H1 (cell line): ENCODE results near the gene CDYL2. TPM values are rescaled to one million over a fixed set of nuclear protein-coding genes. Genes with fewer than 3 reads are reported as not detected.

Experiments used
- CTCF ChIA-PET: fragments of 300-600 bp; sonication (Branson Sonifier 250); formaldehyde crosslinking; loops from one replicate; lab custom pipeline; 2021; ENCODE audit not compliant: partially characterized antibody; lab: Charles Lee
- POLR2A ChIA-PET: fragments of 300-600 bp; sonication (Branson Sonifier 250); formaldehyde crosslinking; loops from one replicate; lab custom pipeline; 2021; ENCODE audit warnings: inconsistent platforms; ENCODE audit not compliant: partially characterized antibody; lab: Charles Lee
- DNase-seq, 2 experiments: peaks; one replicate each; pipeline versions ENCODE4 v3.0.0 to v3.0.0-alpha.2; 2010 to 2022; ENCODE audit warnings: low spot score in 2 of 2, low read depth in 1 of 2, mixed read lengths in 1 of 2
- FAIRE-seq: peaks from 2 replicates; lab custom pipeline; 2011; peaks lifted over from hg19 to GRCh38; lab: Jason Lieb, UNC
- H2AFZ ChIP-seq: 2 replicates; pipeline ENCODE4 v1.8.1; 2012; ENCODE audit warnings: low read length, inconsistent platforms
- H2AK5ac ChIP-seq: 2 replicates; pipeline ENCODE4 v1.6.1; 2013; ENCODE audit warnings: low read depth, low read length
- H2BK120ac ChIP-seq: replicated peaks from 2 replicates; pipeline ENCODE3; 2013; ENCODE audit warnings: low read depth, low read length, inconsistent platforms
- H2BK12ac ChIP-seq: 2 replicates; pipeline ENCODE4 v1.6.1; 2013; ENCODE audit warnings: low read depth, low read length
- H2BK15ac ChIP-seq: 2 replicates; pipeline ENCODE4 v1.6.1; 2013; ENCODE audit warnings: low read length
- H2BK20ac ChIP-seq: 2 replicates; pipeline ENCODE4 v1.6.1; 2013; ENCODE audit warnings: low read length
- H2BK5ac ChIP-seq: 2 replicates; pipeline ENCODE4 v1.6.1; 2013; ENCODE audit warnings: low read depth, low read length
- H3K14ac ChIP-seq: 2 replicates; pipeline ENCODE4 v1.6.1; 2013; ENCODE audit warnings: inconsistent platforms; ENCODE audit not compliant: insufficient read length
- H3K18ac ChIP-seq: 2 replicates; pipeline ENCODE4 v1.6.1; 2013; ENCODE audit warnings: low read length; ENCODE audit errors: extremely low read depth
- H3K23ac ChIP-seq: 2 replicates; pipeline ENCODE4 v1.6.1; 2013; ENCODE audit warnings: inconsistent platforms; ENCODE audit not compliant: insufficient read length
- H3K23me2 ChIP-seq: 2 replicates; pipeline ENCODE4 v1.6.1; 2013; ENCODE audit warnings: low read depth, low read length
- H3K27ac ChIP-seq: 2 replicates; pipeline ENCODE4 v1.6.1; 2011; ENCODE audit warnings: low read depth, low read length, inconsistent platforms
- H3K27me3 ChIP-seq, 4 experiments: replicated peaks in 1 of 4; 1 replicate in 1 of 4; 2 replicates in 3 of 4; pipeline versions ENCODE4 v1.6.1 to v1.8.1; 2011 to 2013; ENCODE audit warnings: low read length in 3 of 4, mild to moderate bottlenecking in 3 of 4, inconsistent platforms in 2 of 4, mixed read lengths in 2 of 4, moderate library complexity in 1 of 4; ENCODE audit not compliant: control insufficient read depth in 3 of 4, insufficient read depth in 3 of 4; ENCODE audit errors: extremely low read depth in 1 of 4
- H3K36me3 ChIP-seq, 4 experiments: 2 replicates each; pipeline versions ENCODE4 v1.6.1 to v1.8.1; 2011 to 2013; ENCODE audit warnings: mild to moderate bottlenecking in 4 of 4, low read length in 3 of 4, moderate library complexity in 2 of 4, control low read depth in 1 of 4, inconsistent platforms in 1 of 4; ENCODE audit not compliant: insufficient read depth in 4 of 4, control insufficient read depth in 2 of 4
- H3K4ac ChIP-seq: replicated peaks from 2 replicates; pipeline ENCODE3; 2013; ENCODE audit warnings: low read length, low read depth, mixed read lengths, inconsistent platforms; ENCODE audit not compliant: insufficient read length
- H3K4me1 ChIP-seq, 4 experiments: replicated peaks in 1 of 4; 1 replicate in 1 of 4; 2 replicates in 3 of 4; pipeline versions ENCODE4 v1.6.1 to v1.8.1; 2011 to 2013; ENCODE audit warnings: low read length in 3 of 4, inconsistent platforms in 2 of 4, mixed read lengths in 1 of 4; ENCODE audit not compliant: insufficient read depth in 4 of 4, control insufficient read depth in 3 of 4
- H3K4me2 ChIP-seq, 2 experiments: 2 replicates each; pipeline versions ENCODE4 v1.6.1 to v1.8.1; 2011 to 2013; ENCODE audit warnings: low read depth in 2 of 2, low read length in 2 of 2, control low read depth in 1 of 2, inconsistent platforms in 1 of 2, mild to moderate bottlenecking in 1 of 2; ENCODE audit not compliant: insufficient read depth in 1 of 2
- H3K4me3 ChIP-seq, 4 experiments: fragments of 200-600, 300-600 bp in 1 of 4; sonication (generic), shearing (Covaris generic), sonication (Bioruptor Twin) in 1 of 4; 2 replicates each; pipeline versions ENCODE4 v1.5.1 to v1.8.1; 2011 to 2016; ENCODE audit warnings: low read length in 4 of 4, low read depth in 3 of 4, control low read depth in 2 of 4, inconsistent platforms in 2 of 4, mild to moderate bottlenecking in 2 of 4, mixed read lengths in 1 of 4, moderate library complexity in 1 of 4; ENCODE audit not compliant: insufficient read depth in 2 of 4; ENCODE audit errors: extremely low read depth in 1 of 4
- H3K56ac ChIP-seq: replicated peaks from 2 replicates; pipeline ENCODE3; 2013; ENCODE audit warnings: low read depth, mild to moderate bottlenecking, mixed read lengths, low read length, inconsistent platforms; ENCODE audit not compliant: insufficient read length
- H3K79me1 ChIP-seq: 2 replicates; pipeline ENCODE4 v1.6.1; 2013; ENCODE audit warnings: low read depth, low read length, control low read depth
- H3K79me2 ChIP-seq, 2 experiments: 2 replicates each; pipeline versions ENCODE4 v1.6.1 to v1.8.1; 2012 to 2013; ENCODE audit warnings: low read length in 2 of 2, mild to moderate bottlenecking in 2 of 2, inconsistent platforms in 1 of 2; ENCODE audit not compliant: insufficient read depth in 2 of 2, control insufficient read depth in 1 of 2
- H3K9ac ChIP-seq, 4 experiments: replicated peaks in 1 of 4; 1 replicate in 1 of 4; 2 replicates in 3 of 4; pipeline versions ENCODE4 v1.6.1 to v1.8.1; 2011 to 2013; ENCODE audit warnings: low read depth in 3 of 4, low read length in 3 of 4, control low read depth in 2 of 4, mild to moderate bottlenecking in 2 of 4, moderate library complexity in 2 of 4, inconsistent platforms in 1 of 4; ENCODE audit errors: extremely low read depth in 1 of 4
- H3K9me3 ChIP-seq, 2 experiments: 2 replicates each; pipeline versions ENCODE4 v1.6.1 to v1.8.1; 2012 to 2013; ENCODE audit warnings: mild to moderate bottlenecking in 2 of 2, moderate library complexity in 2 of 2, control low read depth in 1 of 2, inconsistent platforms in 1 of 2, low read depth in 1 of 2, low read length in 1 of 2, mixed read lengths in 1 of 2; ENCODE audit not compliant: insufficient read depth in 2 of 2
- H4K20me1 ChIP-seq, 2 experiments: replicated peaks in 1 of 2; 2 replicates each; pipeline versions ENCODE3 to v1.8.1; 2011 to 2013; ENCODE audit warnings: inconsistent platforms in 2 of 2, low read length in 2 of 2, mild to moderate bottlenecking in 1 of 2; ENCODE audit not compliant: insufficient read depth in 2 of 2, control insufficient read depth in 1 of 2
- H4K5ac ChIP-seq: 2 replicates; pipeline ENCODE4 v1.6.1; 2013; ENCODE audit warnings: low read length, low read depth, mixed read lengths, inconsistent platforms; ENCODE audit not compliant: insufficient read length
- H4K8ac ChIP-seq: 2 replicates; pipeline ENCODE4 v1.8.0; 2013; ENCODE audit warnings: mild to moderate bottlenecking, moderate library complexity, low read length, inconsistent platforms; ENCODE audit not compliant: insufficient read depth; ENCODE audit errors: extremely low read depth
- H4K91ac ChIP-seq: replicated peaks from 2 replicates; pipeline ENCODE3; 2013; ENCODE audit warnings: low read length, mixed read lengths, inconsistent platforms; ENCODE audit not compliant: insufficient read length
- CEBPB ChIP-seq: IDR thresholded peaks from 2 replicates; pipeline ENCODE4 v1.6.1; 2012; ENCODE audit warnings: low read depth, low read length
- CHD2 ChIP-seq: IDR thresholded peaks from 2 replicates; pipeline ENCODE4 v1.6.1; 2012; ENCODE audit warnings: low read length, improper control_type of control experiment
- CTBP2 ChIP-seq: IDR thresholded peaks from 2 replicates; pipeline ENCODE4 v1.7.0; 2011; ENCODE audit warnings: borderline replicate concordance, mild to moderate bottlenecking, moderate library complexity, mixed read lengths, low read length; ENCODE audit not compliant: insufficient read depth, insufficient read length
- EP300 ChIP-seq, 2 experiments: IDR thresholded peaks; 1 replicate in 1 of 2; 2 replicates in 1 of 2; pipeline ENCODE4 v1.6.1; 2011 to 2012; ENCODE audit warnings: low read depth in 2 of 2, low read length in 2 of 2, mild to moderate bottlenecking in 2 of 2, borderline replicate concordance in 1 of 2, inconsistent platforms in 1 of 2, moderate library complexity in 1 of 2
- EZH2 ChIP-seq: fragments of 200-600 bp; sonication (generic); IDR thresholded peaks from 2 replicates; pipeline ENCODE4 v1.7.1; 2012; ENCODE audit warnings: low read depth, mild to moderate bottlenecking, moderate library complexity, low read length, inconsistent platforms; ENCODE audit not compliant: severe bottlenecking
- FOSL1 ChIP-seq: IDR thresholded peaks from 2 replicates; pipeline ENCODE4 v1.6.1; 2011; ENCODE audit warnings: mild to moderate bottlenecking, low read depth, low read length, moderate library complexity; ENCODE audit not compliant: insufficient read depth
- KDM1A ChIP-seq: fragments of 200-600, 300-600 bp; sonication (generic); IDR thresholded peaks from 2 replicates; pipeline ENCODE4 v1.7.1; 2016; ENCODE audit warnings: mild to moderate bottlenecking, low read length, borderline replicate concordance
- KDM4A ChIP-seq: IDR thresholded peaks from one replicate; pipeline ENCODE4 v1.7.1; 2012; ENCODE audit warnings: low read depth, mild to moderate bottlenecking, moderate library complexity, low read length, inconsistent platforms; ENCODE audit not compliant: severe bottlenecking
- MAFK ChIP-seq: IDR thresholded peaks from 2 replicates; pipeline ENCODE4 v1.6.1; 2012; ENCODE audit warnings: low read depth, mild to moderate bottlenecking, improper control_type of control experiment, low read length
- SIRT6 ChIP-seq: IDR thresholded peaks from one replicate; pipeline ENCODE4 v1.7.1; 2012; ENCODE audit warnings: low read length, inconsistent platforms
- SUZ12 ChIP-seq: fragments of 200-600 bp; sonication (generic); IDR thresholded peaks from 2 replicates; pipeline ENCODE4 v1.6.1; 2012; ENCODE audit warnings: mild to moderate bottlenecking, inconsistent platforms, low read length, moderate library complexity, mixed read lengths
- TAF1 ChIP-seq: IDR thresholded peaks from 2 replicates; pipeline ENCODE4 v1.6.1; 2011; ENCODE audit warnings: mild to moderate bottlenecking, low read depth, low read length
- TBP ChIP-seq: IDR thresholded peaks from 2 replicates; pipeline ENCODE4 v1.6.1; 2011; ENCODE audit warnings: low read depth, low read length, improper control_type of control experiment
- YY1 ChIP-seq: IDR thresholded peaks from 2 replicates; pipeline ENCODE4 v1.6.1; 2011; ENCODE audit warnings: low read depth, mild to moderate bottlenecking, low read length
- ZNF274 ChIP-seq: IDR thresholded peaks from 2 replicates; pipeline ENCODE4 v1.7.0; 2012; ENCODE audit warnings: low read length, borderline replicate concordance; ENCODE audit errors: extremely low read depth
- WGBS, 2 experiments: shearing (Covaris generic) in 1 of 2; methylation state at CpG; one replicate each; pipeline versions ENCODE4 v1.1.6 to v1.1.7; 2013 to 2015; ENCODE audit warnings: low lambda C conversion rate in 2 of 2, mixed read lengths in 2 of 2, inconsistent platforms in 1 of 2, low coverage in 1 of 2, missing lambda C conversion rate in 1 of 2; ENCODE audit not compliant: insufficient replicate concordance in 2 of 2, insufficient coverage in 1 of 2, insufficient read length in 1 of 2; ENCODE audit errors: extremely low coverage in 1 of 2, missing lambda C conversion rate in 1 of 2; 5-methylcytosine and 5-hydroxymethylcytosine counted together
- polyA plus RNA-seq, 7 experiments: library from polyadenylated mRNA; depleted of rRNA in 3 of 7; stranded (reverse) in 5 of 7; unstranded in 2 of 7; fragments of >200 nt in 5 of 7; fragments of 200-250 nt in 2 of 7; gene quantifications; 1 replicate in 5 of 7; 2 replicates in 1 of 7; 4 replicates in 1 of 7; pipeline versions ENCODE4 v1.2.1 to v1.2.3, GENCODE V29; 2011 to 2013; ENCODE audit warnings: missing spikeins in 2 of 7, mixed read lengths in 2 of 7
- total RNA-seq: library from RNA; stranded (reverse); fragmentation: NEBNext Ultra II Directional; extraction: Animal tissue kit (Norgen Biotek cat#: 25700); gene quantifications from 2 replicates; pipeline ENCODE4 v1.2.1, GENCODE V29; 2021

CDYL2 gene
- total and polyA plus RNA-seq, 2 of the 8 experiments (the other 6 are each of a cell fraction or from before 2014, with no cell fraction given): 0.33 to 5.3 TPM

- Histone ChIP-seq H4K20me1 (no peaks in the 10 kb centered on the region), H3K9ac (no peak overlapping the region), H3K9me3 (peaks cover 32 to 45% of the 10 kb centered on the region in 2 experiments), H4K91ac (no peak overlapping the region), H3K23me2 (peaks cover 9% of the 10 kb centered on the region; the same call in 1 of the 2 replicates), H4K5ac (no peak overlapping the region), H2AK5ac (no peak overlapping the region), H3K14ac (no peak overlapping the region), H3K27ac (no peak overlapping the region), H3K27me3 (no peaks in the 10 kb centered on the region), H3K4ac (no peak overlapping the region), H2BK120ac (no peak overlapping the region), H2BK15ac (no peak overlapping the region), H4K8ac (no peak overlapping the region), H2AFZ (no peak overlapping the region), H3K23ac (no peak overlapping the region), H3K4me3 (no peak overlapping the region), H3K4me1 (no peaks in the 10 kb centered on the region), H3K79me2 (no peaks in the 10 kb centered on the region), H2BK5ac (no peak overlapping the region), H2BK12ac (no peak overlapping the region), H3K4me2 (no peak overlapping the region), H3K36me3 (no peaks in the 10 kb centered on the region), H2BK20ac (no peak overlapping the region), H3K18ac (no peak overlapping the region), H3K79me1 (no peaks in the 10 kb centered on the region), H3K56ac (no peak overlapping the region)
- TF ChIP-seq KDM4A (no peak), TBP (no peak), EP300 (IDR thresholded peaks at IDR 0.05; ENCODE audit: borderline replicate concordance in 1 of 2, low read depth in 2 of 2, low read length in 2 of 2) (no peak), SIRT6 (no peak), FOSL1 (no peak), CTBP2 (no peak), ZNF274 (no peak), CHD2 (no peak), YY1 (no peak), MAFK (no peak), SUZ12 (no peak), CEBPB (no peak), TAF1 (no peak), KDM1A (no peak), EZH2 (no peak)
- DNase-seq (no peak), FAIRE-seq (no peak)
- 74% methylated on average over 4 of the region's 4 CpGs; no CpG with 5 or more reads in 1 of the 2 experiments for WGBS, 2 experiments
- POLR2A ChIA-PET: no interaction called here
- CTCF ChIA-PET: interaction anchor here (0.6 kb wide), 1 partner anchor 58 kb away, joined by 3 read pairs; no protein-coding TSS in a partner anchor
Measured at GRCh38 chr16:80741724-80742123, 62.7 kb downstream of the CDYL2 start.
